H1 (cell line): Measurements from ENCODE around the gene MPPED1. TPM values are rescaled to one million over a fixed set of nuclear protein-coding genes. Genes with fewer than 3 reads are reported as not detected.

Source experiments
- CTCF ChIA-PET: fragments of 300-600 bp; sonication (Branson Sonifier 250); formaldehyde crosslinking; loops from one replicate; lab custom pipeline; 2021; ENCODE audit not compliant: partially characterized antibody; lab: Charles Lee
- POLR2A ChIA-PET: fragments of 300-600 bp; sonication (Branson Sonifier 250); formaldehyde crosslinking; loops from one replicate; lab custom pipeline; 2021; ENCODE audit warnings: inconsistent platforms; ENCODE audit not compliant: partially characterized antibody; lab: Charles Lee
- DNase-seq, 2 experiments: peaks; one replicate each; pipeline versions ENCODE4 v3.0.0 to v3.0.0-alpha.2; 2010 to 2022; ENCODE audit warnings: low spot score in 2 of 2, low read depth in 1 of 2, mixed read lengths in 1 of 2
- FAIRE-seq: peaks from 2 replicates; lab custom pipeline; 2011; peaks lifted over from hg19 to GRCh38; lab: Jason Lieb, UNC
- H2AFZ ChIP-seq: 2 replicates; pipeline ENCODE4 v1.8.1; 2012; ENCODE audit warnings: low read length, inconsistent platforms
- H2AK5ac ChIP-seq: 2 replicates; pipeline ENCODE4 v1.6.1; 2013; ENCODE audit warnings: low read depth, low read length
- H2BK120ac ChIP-seq: replicated peaks from 2 replicates; pipeline ENCODE3; 2013; ENCODE audit warnings: low read depth, low read length, inconsistent platforms
- H2BK12ac ChIP-seq: 2 replicates; pipeline ENCODE4 v1.6.1; 2013; ENCODE audit warnings: low read depth, low read length
- H2BK15ac ChIP-seq: 2 replicates; pipeline ENCODE4 v1.6.1; 2013; ENCODE audit warnings: low read length
- H2BK20ac ChIP-seq: 2 replicates; pipeline ENCODE4 v1.6.1; 2013; ENCODE audit warnings: low read length
- H2BK5ac ChIP-seq: 2 replicates; pipeline ENCODE4 v1.6.1; 2013; ENCODE audit warnings: low read depth, low read length
- H3K14ac ChIP-seq: 2 replicates; pipeline ENCODE4 v1.6.1; 2013; ENCODE audit warnings: inconsistent platforms; ENCODE audit not compliant: insufficient read length
- H3K18ac ChIP-seq: 2 replicates; pipeline ENCODE4 v1.6.1; 2013; ENCODE audit warnings: low read length; ENCODE audit errors: extremely low read depth
- H3K23ac ChIP-seq: 2 replicates; pipeline ENCODE4 v1.6.1; 2013; ENCODE audit warnings: inconsistent platforms; ENCODE audit not compliant: insufficient read length
- H3K23me2 ChIP-seq: 2 replicates; pipeline ENCODE4 v1.6.1; 2013; ENCODE audit warnings: low read depth, low read length
- H3K27ac ChIP-seq: 2 replicates; pipeline ENCODE4 v1.6.1; 2011; ENCODE audit warnings: low read depth, low read length, inconsistent platforms
- H3K27me3 ChIP-seq, 4 experiments: replicated peaks in 1 of 4; 1 replicate in 1 of 4; 2 replicates in 3 of 4; pipeline versions ENCODE4 v1.6.1 to v1.8.1; 2011 to 2013; ENCODE audit warnings: low read length in 3 of 4, mild to moderate bottlenecking in 3 of 4, inconsistent platforms in 2 of 4, mixed read lengths in 2 of 4, moderate library complexity in 1 of 4; ENCODE audit not compliant: control insufficient read depth in 3 of 4, insufficient read depth in 3 of 4; ENCODE audit errors: extremely low read depth in 1 of 4
- H3K36me3 ChIP-seq, 4 experiments: 2 replicates each; pipeline versions ENCODE4 v1.6.1 to v1.8.1; 2011 to 2013; ENCODE audit warnings: mild to moderate bottlenecking in 4 of 4, low read length in 3 of 4, moderate library complexity in 2 of 4, control low read depth in 1 of 4, inconsistent platforms in 1 of 4; ENCODE audit not compliant: insufficient read depth in 4 of 4, control insufficient read depth in 2 of 4
- H3K4ac ChIP-seq: replicated peaks from 2 replicates; pipeline ENCODE3; 2013; ENCODE audit warnings: low read length, low read depth, mixed read lengths, inconsistent platforms; ENCODE audit not compliant: insufficient read length
- H3K4me1 ChIP-seq, 4 experiments: replicated peaks in 1 of 4; 1 replicate in 1 of 4; 2 replicates in 3 of 4; pipeline versions ENCODE4 v1.6.1 to v1.8.1; 2011 to 2013; ENCODE audit warnings: low read length in 3 of 4, inconsistent platforms in 2 of 4, mixed read lengths in 1 of 4; ENCODE audit not compliant: insufficient read depth in 4 of 4, control insufficient read depth in 3 of 4
- H3K4me2 ChIP-seq, 2 experiments: 2 replicates each; pipeline versions ENCODE4 v1.6.1 to v1.8.1; 2011 to 2013; ENCODE audit warnings: low read depth in 2 of 2, low read length in 2 of 2, control low read depth in 1 of 2, inconsistent platforms in 1 of 2, mild to moderate bottlenecking in 1 of 2; ENCODE audit not compliant: insufficient read depth in 1 of 2
- H3K4me3 ChIP-seq, 4 experiments: fragments of 200-600, 300-600 bp in 1 of 4; sonication (generic), shearing (Covaris generic), sonication (Bioruptor Twin) in 1 of 4; 2 replicates each; pipeline versions ENCODE4 v1.5.1 to v1.8.1; 2011 to 2016; ENCODE audit warnings: low read length in 4 of 4, low read depth in 3 of 4, control low read depth in 2 of 4, inconsistent platforms in 2 of 4, mild to moderate bottlenecking in 2 of 4, mixed read lengths in 1 of 4, moderate library complexity in 1 of 4; ENCODE audit not compliant: insufficient read depth in 2 of 4; ENCODE audit errors: extremely low read depth in 1 of 4
- H3K56ac ChIP-seq: replicated peaks from 2 replicates; pipeline ENCODE3; 2013; ENCODE audit warnings: low read depth, mild to moderate bottlenecking, mixed read lengths, low read length, inconsistent platforms; ENCODE audit not compliant: insufficient read length
- H3K79me1 ChIP-seq: 2 replicates; pipeline ENCODE4 v1.6.1; 2013; ENCODE audit warnings: low read depth, low read length, control low read depth
- H3K79me2 ChIP-seq, 2 experiments: 2 replicates each; pipeline versions ENCODE4 v1.6.1 to v1.8.1; 2012 to 2013; ENCODE audit warnings: low read length in 2 of 2, mild to moderate bottlenecking in 2 of 2, inconsistent platforms in 1 of 2; ENCODE audit not compliant: insufficient read depth in 2 of 2, control insufficient read depth in 1 of 2
- H3K9ac ChIP-seq, 4 experiments: replicated peaks in 1 of 4; 1 replicate in 1 of 4; 2 replicates in 3 of 4; pipeline versions ENCODE4 v1.6.1 to v1.8.1; 2011 to 2013; ENCODE audit warnings: low read depth in 3 of 4, low read length in 3 of 4, control low read depth in 2 of 4, mild to moderate bottlenecking in 2 of 4, moderate library complexity in 2 of 4, inconsistent platforms in 1 of 4; ENCODE audit errors: extremely low read depth in 1 of 4
- H3K9me3 ChIP-seq, 2 experiments: 2 replicates each; pipeline versions ENCODE4 v1.6.1 to v1.8.1; 2012 to 2013; ENCODE audit warnings: mild to moderate bottlenecking in 2 of 2, moderate library complexity in 2 of 2, control low read depth in 1 of 2, inconsistent platforms in 1 of 2, low read depth in 1 of 2, low read length in 1 of 2, mixed read lengths in 1 of 2; ENCODE audit not compliant: insufficient read depth in 2 of 2
- H4K20me1 ChIP-seq, 2 experiments: replicated peaks in 1 of 2; 2 replicates each; pipeline versions ENCODE3 to v1.8.1; 2011 to 2013; ENCODE audit warnings: inconsistent platforms in 2 of 2, low read length in 2 of 2, mild to moderate bottlenecking in 1 of 2; ENCODE audit not compliant: insufficient read depth in 2 of 2, control insufficient read depth in 1 of 2
- H4K5ac ChIP-seq: 2 replicates; pipeline ENCODE4 v1.6.1; 2013; ENCODE audit warnings: low read length, low read depth, mixed read lengths, inconsistent platforms; ENCODE audit not compliant: insufficient read length
- H4K8ac ChIP-seq: 2 replicates; pipeline ENCODE4 v1.8.0; 2013; ENCODE audit warnings: mild to moderate bottlenecking, moderate library complexity, low read length, inconsistent platforms; ENCODE audit not compliant: insufficient read depth; ENCODE audit errors: extremely low read depth
- H4K91ac ChIP-seq: replicated peaks from 2 replicates; pipeline ENCODE3; 2013; ENCODE audit warnings: low read length, mixed read lengths, inconsistent platforms; ENCODE audit not compliant: insufficient read length
- BACH1 ChIP-seq: IDR thresholded peaks from 2 replicates; pipeline ENCODE4 v1.6.1; 2012; ENCODE audit warnings: low read length, improper control_type of control experiment
- MAFK ChIP-seq: IDR thresholded peaks from 2 replicates; pipeline ENCODE4 v1.6.1; 2012; ENCODE audit warnings: low read depth, mild to moderate bottlenecking, improper control_type of control experiment, low read length
- POU5F1 ChIP-seq: IDR thresholded peaks from 2 replicates; pipeline ENCODE4 v1.6.1; 2011; ENCODE audit warnings: low read depth, mild to moderate bottlenecking, low read length, moderate library complexity
- RAD21 ChIP-seq, 2 experiments: IDR thresholded peaks in 1 of 2; conservative IDR thresholded peaks in 1 of 2; 2 replicates each; pipeline ENCODE4 v1.6.1; 2011; ENCODE audit warnings: low read depth in 2 of 2, low read length in 2 of 2, improper control_type of control experiment in 1 of 2, inconsistent platforms in 1 of 2, mild to moderate bottlenecking in 1 of 2, moderate library complexity in 1 of 2
- SP1 ChIP-seq: IDR thresholded peaks from 2 replicates; pipeline ENCODE4 v1.6.1; 2011; ENCODE audit warnings: low read depth, low read length
- WGBS, 2 experiments: shearing (Covaris generic) in 1 of 2; methylation state at CpG; one replicate each; pipeline versions ENCODE4 v1.1.6 to v1.1.7; 2013 to 2015; ENCODE audit warnings: low lambda C conversion rate in 2 of 2, mixed read lengths in 2 of 2, inconsistent platforms in 1 of 2, low coverage in 1 of 2, missing lambda C conversion rate in 1 of 2; ENCODE audit not compliant: insufficient replicate concordance in 2 of 2, insufficient coverage in 1 of 2, insufficient read length in 1 of 2; ENCODE audit errors: extremely low coverage in 1 of 2, missing lambda C conversion rate in 1 of 2; 5-methylcytosine and 5-hydroxymethylcytosine counted together
- polyA plus RNA-seq, 7 experiments: library from polyadenylated mRNA; depleted of rRNA in 3 of 7; stranded (reverse) in 5 of 7; unstranded in 2 of 7; fragments of >200 nt in 5 of 7; fragments of 200-250 nt in 2 of 7; gene quantifications; 1 replicate in 5 of 7; 2 replicates in 1 of 7; 4 replicates in 1 of 7; pipeline versions ENCODE4 v1.2.1 to v1.2.3, GENCODE V29; 2011 to 2013; ENCODE audit warnings: missing spikeins in 2 of 7, mixed read lengths in 2 of 7
- total RNA-seq: library from RNA; stranded (reverse); fragmentation: NEBNext Ultra II Directional; extraction: Animal tissue kit (Norgen Biotek cat#: 25700); gene quantifications from 2 replicates; pipeline ENCODE4 v1.2.1, GENCODE V29; 2021

Gene MPPED1
- total and polyA plus RNA-seq, 2 of the 8 experiments (the other 6 are each of a cell fraction or from before 2014, with no cell fraction given): 0.29 to 0.37 TPM

DNA sequence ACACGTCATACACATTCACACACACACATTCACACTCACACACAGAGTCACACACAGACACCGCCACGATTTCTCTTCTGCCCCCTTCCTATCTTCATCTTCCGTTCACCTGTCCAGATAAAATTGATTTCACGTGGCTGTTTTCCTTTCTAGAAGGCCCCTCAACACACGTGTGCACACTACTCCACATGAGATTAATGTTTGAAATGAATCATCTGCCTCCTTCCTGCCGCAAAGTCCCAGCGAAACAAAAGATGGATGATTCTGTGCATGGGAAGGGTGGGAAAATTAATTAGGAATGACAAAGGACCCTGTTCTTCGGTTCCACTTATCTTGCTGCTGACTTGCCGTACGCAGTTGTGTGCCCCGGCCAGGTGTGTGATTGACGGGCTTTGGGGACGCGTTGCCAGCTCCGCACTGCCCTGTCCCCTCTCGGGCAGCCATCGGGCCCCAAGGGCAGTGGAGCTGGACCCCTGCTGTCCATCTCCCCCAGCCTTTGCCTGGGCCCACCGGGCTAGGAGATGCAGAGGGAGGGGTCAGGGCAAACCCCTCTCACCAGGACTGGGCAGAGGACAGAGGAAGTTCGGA, 73.8 kb downstream of the MPPED1 start:
- DNase-seq: no peak
- no peak overlapping the region for H3K56ac ChIP-seq
- H2BK120ac ChIP-seq: no peak overlapping the region
- H2BK12ac ChIP-seq: no peak overlapping the region
- no peak overlapping the region for H3K4ac ChIP-seq
- no peaks in the 10 kb centered on the region for H3K36me3 ChIP-seq
- peaks cover 0 to 3% (median 1%) of the 10 kb centered on the region in 4 experiments; a peak in 2 of 7 replicates for H3K4me1 ChIP-seq
- peaks cover 5% of the 10 kb centered on the region; the same call in 1 of the 2 replicates for H3K23me2 ChIP-seq
- no peak overlapping the region for H2AK5ac ChIP-seq
- no peak overlapping the region for H4K8ac ChIP-seq
- no peak for FAIRE-seq
- H3K9ac ChIP-seq: no peak overlapping the region
- H4K20me1 ChIP-seq: peaks cover 0 to 6% of the 10 kb centered on the region in 2 experiments
- H3K9me3 ChIP-seq: no peaks in the 10 kb centered on the region
- H3K79me2 ChIP-seq: no peaks in the 10 kb centered on the region
- H2BK20ac ChIP-seq: no peak overlapping the region
- ChIA-PET CTCF (no interaction called here), POLR2A (no interaction called here)
- no peaks in the 10 kb centered on the region for H3K79me1 ChIP-seq
- no peak overlapping the region for H2BK5ac ChIP-seq
- no peak overlapping the region for H2BK15ac ChIP-seq
- 87% methylated on average over 20 of the region's 20 CpGs; no CpG with 5 or more reads in 1 of the 2 experiments for WGBS, 2 experiments
- no peak overlapping the region for H4K91ac ChIP-seq
- H3K18ac ChIP-seq: no peak overlapping the region
- H3K4me3 ChIP-seq: no peak overlapping the region
- H3K4me2 ChIP-seq: no peak overlapping the region
- no peak overlapping the region for H3K14ac ChIP-seq
- H4K5ac ChIP-seq: no peak overlapping the region
- no peak overlapping the region for H3K27ac ChIP-seq
- no peak overlapping the region for H3K23ac ChIP-seq
- H2AFZ ChIP-seq: no peak overlapping the region
- H3K27me3 ChIP-seq: no peaks in the 10 kb centered on the region
- TF ChIP-seq RAD21 (IDR thresholded peaks at IDR 0.05 in 1 of 2, conservative IDR thresholded peaks at IDR 0.05 in 1 of 2; ENCODE audit: low read depth in 2 of 2, low read length in 2 of 2) (no peak), POU5F1 (no peak), MAFK (no peak), BACH1 (no peak), SP1 (no peak)
